A204.1 (cell line): ENCODE measurements around the gene SLC7A5.
"Not testable (repeated sequence)": the region's sequence is repeated elsewhere in the genome, so short reads cannot be mapped to it uniquely, and the experiment has no call there.

Experiments
- FAIRE-seq: peaks from 2 replicates; lab custom pipeline; 2012; peaks lifted over from hg19 to GRCh38; lab: Jason Lieb, UNC

SLC7A5 gene

DNA sequence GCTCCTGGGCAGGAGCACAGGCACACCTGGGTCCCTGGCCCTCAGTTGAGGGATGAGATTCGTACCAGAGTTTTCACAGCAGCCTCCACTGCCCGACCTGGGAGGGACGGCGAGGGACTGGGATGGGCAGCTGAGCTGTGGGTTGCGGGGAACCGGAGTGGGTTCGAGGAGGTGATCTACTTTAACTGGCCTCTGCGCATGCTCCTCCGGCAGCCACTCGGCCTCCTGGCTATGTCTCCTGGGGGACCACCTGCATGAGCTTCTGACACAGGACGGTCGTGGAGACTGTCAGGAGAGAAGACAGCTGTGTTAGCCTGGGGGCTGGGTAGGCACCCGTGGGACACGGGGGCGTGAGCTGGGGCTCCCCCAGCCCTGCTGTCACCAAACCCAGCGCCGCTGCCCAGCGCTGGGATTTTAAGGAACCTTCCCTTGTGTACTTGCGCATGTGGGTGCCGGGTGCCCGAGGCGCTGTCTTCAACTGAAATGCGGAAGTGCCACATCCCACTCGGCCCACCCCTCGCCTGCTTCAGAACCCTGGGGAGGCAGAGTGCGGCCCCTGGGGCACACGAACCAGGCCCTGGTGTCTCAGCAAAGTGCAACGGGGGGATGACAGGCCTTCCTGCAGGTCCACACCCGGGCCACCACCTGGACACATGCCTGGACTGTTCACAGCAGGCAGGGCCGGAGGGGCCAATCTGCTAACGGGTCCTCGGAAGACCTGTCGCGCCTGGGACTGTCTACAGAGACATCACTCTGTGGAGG is 36.4 kb downstream of the SLC7A5 start:
- no peak for FAIRE-seq

DNA sequence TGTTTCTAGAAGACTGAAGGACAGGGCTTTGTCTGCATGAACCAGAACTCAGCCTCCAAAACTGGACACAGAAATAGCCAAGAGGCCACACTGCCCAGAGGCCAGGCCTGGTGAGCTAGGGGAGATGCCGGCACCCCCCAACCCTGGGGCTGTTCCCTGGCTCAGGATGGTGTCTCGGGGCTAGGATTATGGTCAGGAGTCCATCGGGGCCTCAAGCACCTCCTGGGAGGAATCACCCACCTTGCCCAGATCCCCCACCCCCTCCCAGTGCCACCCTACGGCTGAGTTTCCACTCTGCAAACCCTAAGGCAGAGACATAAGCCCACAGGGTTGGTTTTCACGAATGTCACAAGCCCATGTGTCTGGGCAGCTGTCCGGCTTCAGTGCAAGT is 37.2 kb downstream of the SLC7A5 start:
- FAIRE-seq = no peak

DNA sequence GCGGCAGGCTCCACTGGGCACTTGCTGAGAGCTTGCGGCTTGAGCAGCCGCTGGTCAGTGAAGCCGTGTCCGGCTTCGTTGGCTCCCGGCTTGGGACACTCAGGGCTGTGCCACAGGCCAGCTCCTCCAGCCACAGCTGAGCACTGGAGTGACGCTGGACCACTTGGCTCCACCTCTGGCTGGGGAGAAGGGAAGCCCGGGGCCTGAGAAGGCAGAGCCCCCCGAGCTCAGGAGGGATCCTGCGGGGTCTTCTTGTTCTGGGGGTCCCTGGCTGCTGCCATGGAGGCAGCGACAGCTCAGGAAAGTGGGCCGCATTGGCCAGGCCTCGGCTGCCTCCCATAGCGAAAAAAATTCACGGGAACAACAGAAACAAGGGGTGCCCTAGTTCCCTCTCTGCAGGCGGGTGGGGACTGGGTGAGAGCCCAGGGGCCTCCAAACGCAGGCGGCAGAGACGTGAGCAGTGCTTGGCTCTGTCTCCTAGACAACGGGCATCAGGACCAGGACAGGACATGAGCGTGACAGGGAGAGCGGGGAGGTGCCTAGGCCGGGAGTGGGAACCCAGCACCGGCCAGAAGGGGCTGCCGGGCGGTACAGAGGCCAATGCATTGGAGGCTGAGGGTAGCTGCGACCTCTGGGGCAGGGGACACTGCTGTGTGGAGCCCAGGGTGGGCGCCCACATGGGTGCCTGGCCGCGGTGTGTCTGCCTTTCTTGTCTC is 37.7 kb downstream of the SLC7A5 start:
- FAIRE-seq = no peak

DNA sequence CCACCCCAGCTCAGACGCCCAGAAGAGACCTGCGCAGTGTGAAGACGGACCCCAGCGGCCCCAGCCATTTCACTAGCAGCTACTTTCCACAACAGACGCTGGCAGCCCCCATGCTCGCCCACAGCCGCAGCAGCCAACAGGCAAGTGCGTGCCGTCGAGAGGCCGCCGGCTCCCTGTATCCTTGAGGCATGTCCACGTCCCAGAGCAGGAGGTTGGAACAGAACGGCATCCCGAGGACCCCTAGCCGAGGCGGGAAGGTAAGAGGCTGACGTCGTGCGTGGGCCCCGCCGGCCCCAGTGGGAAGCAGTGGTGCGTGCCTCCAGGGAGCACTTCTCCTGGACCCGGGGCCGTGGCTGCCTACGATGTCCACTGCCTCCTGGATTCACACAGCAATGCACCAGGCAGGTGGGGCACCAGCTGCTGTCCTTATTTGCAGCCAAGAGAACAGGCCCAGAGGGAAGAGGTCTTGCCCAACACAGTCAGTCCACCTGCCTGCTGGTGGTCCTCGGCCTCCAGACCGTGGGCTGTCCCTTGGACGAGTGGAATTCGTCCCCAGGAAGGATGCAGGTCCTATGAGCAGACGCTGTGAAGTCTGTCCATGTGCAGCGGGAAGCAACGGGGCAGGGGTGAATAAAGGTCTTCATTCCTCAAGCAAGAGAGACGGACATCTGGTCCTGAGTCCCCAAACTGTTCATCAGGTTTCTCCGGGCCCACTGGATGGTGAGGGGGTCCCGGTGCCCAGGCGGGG is 38.5 kb downstream of the SLC7A5 start:
- FAIRE-seq = no peak

DNA sequence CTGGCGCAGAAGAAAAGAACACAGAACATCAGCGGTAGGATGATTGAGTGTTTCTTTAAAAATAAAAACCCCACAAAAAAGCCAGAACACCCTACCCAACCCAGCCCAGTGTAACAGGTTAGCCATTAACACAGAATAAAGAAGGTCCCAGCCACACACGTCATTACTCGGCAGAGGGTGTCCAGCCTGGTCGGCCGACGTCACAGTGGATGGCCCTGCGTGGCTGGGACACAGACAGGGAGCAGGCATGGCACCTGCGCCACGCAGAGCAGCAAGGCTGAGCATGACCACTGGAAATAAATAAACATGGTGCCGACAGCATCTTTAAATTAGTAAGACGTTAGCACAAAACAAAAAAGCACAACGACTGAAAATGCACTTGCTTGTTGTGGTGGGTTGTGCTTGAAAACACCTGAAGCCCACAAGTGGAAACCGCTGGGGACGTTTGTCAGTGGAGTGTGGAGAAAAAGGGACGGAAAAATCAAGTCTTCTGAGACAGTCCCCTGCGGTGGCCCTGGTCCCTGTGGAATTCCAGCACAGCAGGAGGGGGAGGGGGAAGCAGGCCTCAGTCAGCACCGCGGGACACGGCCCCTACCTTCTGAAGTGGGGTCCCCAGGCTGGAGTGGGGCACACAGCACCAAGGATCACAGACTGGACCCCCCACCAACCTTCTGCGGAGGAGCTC is 39.2 kb downstream of the SLC7A5 start:
- no peak for FAIRE-seq

DNA sequence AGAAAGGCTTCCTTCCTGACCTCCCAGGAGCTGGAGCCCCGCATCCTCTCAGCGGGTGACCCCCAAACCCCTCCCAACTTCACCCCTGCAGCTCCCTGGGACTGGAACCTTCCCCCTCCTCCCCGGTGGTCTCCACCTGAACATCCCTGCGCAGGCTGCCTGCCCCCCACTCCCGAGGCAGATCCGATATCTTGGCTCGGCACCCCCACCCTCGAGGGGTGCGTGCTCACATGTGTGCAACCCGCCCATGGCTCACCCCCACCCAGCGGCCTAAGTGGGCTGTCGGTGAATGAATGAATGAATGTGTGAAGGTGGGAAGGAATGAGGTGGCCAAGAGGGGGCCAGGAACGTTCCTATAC is 39.7 kb downstream of the SLC7A5 start:
- no peak for FAIRE-seq

DNA sequence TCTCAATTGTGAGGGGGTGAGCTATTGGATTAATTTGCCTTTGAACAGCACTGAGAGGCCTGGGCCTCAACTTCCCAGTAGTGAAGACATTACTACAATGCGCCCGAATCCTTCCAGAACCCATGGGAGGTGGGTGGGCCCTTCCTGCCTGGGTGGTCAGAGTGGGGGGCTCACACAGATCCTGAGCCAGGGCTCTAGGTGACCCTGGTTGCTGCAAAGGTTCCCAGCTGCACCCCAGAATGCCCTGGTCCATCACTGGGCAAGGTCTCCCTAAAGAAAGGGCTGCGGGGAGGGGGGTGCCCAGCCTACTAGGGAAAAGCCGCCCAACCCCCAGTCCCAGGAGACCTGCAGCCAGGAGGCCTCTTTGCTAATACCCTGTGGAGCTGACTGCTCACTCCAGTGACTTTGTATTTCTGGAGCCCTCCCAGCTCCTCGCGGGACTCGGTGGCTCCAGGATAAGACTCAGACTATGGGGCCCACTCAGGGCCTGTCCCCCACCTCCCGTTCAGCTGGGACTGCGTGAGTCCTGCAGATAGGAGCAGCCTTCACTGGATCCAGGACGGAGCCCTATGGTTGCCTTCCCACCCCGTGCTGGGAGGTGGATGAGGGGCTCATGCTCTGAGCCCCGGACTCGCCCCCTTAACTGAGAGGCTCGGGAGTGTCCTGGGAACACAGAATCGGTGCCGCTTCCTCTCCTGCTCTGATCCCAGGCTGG is 40.2 kb downstream of the SLC7A5 start:
- FAIRE-seq = no peak

DNA sequence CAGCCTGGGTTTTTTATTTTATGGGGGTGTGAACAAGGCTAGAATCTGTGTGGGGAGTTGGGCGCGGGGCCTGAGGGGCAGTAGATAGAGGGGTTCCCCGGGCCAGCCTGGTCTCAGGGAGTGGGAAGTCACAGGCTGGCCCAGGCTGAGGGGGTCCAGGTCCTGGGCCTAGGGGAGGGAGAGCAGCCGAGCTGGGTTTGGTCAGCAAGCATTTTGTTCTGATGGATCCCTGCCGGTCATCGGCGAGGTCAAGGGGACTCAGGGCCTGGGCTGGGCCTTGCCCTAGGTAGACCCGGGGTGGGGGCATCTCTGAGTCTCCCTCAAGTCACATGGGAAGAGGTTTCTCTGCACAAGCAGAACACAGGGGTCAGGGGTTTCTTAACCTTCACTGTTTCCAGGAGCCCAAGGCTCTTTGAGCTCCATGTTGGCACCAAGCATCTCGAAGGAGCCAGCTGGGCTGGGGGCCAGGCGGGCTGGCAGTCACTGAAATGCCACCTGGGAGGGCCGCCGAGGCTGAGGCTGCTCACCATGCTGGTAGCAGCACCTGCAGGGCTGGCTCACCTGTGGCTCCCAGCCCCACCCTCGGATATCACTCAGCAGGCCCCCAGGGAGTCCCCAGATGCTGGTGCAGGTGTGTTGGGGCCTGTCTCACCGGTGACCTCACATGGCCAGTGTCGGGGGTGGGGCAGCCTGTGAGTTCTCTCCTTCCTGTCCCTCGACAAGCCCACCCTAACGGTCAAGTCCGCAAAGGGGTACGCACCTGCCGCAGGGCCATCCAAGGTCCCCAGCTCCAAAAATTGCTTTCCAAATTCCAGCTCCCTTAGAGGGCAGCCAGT is 41.0 kb downstream of the SLC7A5 start:
- no peak for FAIRE-seq

DNA sequence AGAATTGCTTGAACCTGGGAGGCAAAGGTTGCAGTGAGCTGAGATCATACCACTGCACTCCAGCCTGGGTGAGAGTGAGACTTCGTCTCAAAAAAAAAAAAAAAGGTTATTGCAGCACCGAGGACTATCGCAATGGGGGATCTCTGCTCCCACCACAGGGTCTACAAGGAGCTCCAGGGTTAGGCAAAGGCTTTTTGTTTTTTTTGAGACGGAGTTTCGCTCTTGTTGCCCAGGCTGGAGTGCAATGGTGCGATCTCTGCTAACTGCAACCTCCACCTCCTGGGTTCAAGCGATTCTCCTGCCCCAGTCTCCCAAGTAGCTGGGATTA is 41.8 kb downstream of the SLC7A5 start:
- FAIRE-seq = not testable (repeated sequence)

DNA sequence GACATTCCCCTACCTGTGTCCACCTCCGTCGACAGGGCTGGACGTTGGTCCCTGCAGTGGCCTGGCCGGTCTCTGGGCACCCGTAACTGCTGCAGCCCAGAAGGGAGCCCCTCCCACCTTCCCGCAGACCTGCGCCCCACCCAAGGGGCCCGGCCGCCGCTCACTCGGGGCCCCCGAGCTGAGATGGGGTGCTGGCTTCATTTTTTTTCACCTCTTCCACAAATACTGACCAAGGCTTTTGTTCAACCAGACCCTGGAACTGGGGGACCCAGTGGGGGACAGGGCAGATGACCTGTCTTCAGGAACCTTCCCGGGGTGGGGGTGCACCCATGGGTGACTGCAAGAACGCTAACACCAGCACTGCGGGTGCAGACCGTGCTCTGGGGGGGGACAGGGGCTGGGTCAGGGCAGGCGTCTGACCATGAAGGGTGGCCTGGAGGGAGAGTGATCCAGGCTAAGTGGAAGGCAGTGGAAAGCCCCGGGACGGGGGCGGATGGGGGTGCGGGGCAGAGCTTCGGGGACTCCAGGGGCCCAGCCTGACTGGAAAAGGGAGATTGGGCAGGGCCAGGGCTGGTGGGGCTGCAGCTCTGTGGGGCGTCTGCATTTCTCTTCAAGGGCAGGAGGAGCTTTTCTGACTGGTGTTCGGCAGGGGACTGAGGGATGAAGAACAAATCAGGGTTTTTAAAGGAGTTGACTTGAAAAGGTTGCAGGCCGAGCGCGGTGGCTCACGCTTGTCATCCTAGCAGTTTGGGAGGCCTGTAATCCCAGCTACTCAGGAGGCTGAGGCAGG is 42.3 kb downstream of the SLC7A5 start:
- no peak for FAIRE-seq

DNA sequence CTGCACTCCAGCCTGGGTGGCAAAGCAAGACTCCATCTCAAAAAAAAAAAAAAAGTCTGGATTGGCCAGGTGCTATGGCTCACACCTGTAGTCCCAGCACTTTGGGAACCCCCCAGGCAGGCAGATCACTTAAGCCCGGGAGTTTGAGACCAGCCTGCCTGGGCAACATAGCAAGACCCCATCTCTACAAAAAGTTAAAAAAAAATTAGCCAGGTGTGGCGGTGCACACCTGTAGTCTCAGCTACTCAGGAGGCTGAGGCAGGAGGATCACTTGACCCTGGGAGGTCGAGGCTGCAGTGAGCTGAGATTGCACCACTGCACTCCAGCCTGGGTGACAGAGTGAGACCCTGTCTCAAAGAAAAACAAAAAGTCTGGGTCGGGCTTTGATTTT is 42.9 kb downstream of the SLC7A5 start:
- FAIRE-seq = not testable (repeated sequence)

DNA sequence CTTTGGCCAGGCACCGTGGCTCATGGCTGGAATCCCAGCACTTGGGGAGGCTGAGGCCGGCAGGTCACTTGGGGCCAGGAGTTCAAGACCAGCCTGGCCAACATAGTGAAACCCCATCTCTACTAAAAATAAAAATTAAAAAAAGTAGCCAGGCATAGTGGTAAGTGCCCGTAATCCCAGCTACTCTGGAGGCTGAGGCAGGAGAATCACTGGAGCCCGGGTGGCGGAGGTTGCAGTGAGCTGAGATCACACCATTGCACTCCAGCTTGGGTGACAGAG is 43.5 kb downstream of the SLC7A5 start:
- FAIRE-seq = not testable (repeated sequence)

DNA sequence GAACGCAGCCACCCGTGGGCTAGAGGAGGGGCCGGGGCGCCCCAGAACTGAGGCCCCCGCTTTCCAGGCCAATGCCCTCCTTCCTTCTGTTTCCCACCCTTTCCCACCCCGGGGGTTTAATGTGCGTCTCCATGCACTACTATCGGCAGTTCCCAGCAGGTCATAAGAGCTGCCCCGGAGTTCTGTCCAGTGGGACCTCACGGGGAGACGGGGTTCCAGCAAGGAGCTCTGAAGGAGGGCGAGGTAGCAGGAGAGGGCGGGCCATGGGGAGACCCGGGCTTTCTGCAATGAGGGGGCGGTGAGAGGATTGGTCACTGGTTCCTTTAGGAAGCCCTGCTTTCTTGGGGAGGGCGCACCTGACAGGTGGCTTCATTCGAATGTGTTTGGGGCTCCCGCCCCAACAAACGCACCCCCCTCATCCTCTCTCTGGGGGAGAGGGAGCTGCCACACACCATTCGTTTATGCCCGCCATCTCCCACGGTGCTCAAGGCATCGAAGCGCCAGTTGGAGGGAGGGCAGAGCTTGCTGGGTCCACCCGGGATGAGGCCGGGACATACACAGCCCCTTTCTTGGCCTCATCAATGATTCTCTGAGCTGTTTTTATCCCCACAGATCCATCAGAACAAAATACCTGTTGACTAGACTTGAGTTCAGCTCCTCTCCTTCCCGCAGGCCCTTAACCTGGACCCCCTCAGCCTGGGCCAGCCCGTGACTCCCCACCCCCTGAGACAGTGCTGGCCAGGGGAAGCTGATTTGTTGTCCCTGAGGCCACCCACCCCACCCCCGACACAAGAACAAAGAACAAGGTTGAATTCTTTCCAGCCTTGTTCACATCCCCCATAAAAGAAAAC is 44.1 kb downstream of the SLC7A5 start:
- no peak for FAIRE-seq

DNA sequence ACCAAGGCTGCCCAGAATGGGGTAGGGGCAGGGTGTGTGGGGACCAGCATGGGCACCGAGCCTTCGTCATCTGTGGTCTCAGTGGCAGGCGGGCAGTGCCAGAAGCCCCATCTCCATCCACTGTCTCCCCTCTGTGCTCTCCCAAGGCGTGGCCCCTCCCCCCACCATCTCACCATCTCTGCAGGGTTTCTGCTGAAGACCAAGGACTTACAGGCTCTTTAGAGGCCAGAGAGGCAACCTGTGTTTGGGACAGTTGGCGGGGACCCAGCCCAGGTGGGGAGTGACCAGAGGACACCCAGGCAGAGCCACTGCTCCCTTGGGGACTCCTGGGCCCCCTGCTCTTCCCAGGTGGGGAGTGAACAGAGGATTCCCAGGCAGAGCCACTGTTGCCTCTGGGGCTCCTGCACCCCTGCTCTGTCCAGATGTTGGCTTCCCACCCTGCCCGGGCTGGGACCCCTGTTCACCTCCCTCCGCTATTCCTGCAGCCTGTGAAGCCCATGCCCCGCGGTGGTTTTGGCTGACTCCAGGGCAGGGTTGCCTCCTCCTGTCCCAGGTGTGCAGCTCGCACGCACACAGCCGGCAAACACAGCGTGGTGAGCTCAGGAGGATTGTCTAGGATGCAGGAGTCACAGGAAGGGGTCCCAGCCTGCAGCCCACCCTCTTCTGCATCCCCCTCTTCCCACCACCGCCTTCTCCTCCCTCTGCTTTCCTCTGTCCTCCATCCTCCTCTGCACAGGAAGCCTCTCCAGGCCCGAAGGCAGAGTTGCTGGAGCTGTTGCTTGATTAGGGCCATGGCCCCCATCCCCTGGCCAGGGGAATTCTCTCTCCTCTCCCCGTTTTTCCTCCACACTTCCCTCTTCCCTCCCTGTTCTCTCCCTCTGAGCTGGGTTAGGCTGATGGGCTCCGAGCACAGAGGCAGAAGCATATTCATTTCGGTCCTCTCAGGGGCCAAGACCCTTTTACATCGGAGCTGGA is 45.0 kb downstream of the SLC7A5 start:
- FAIRE-seq = no peak

DNA sequence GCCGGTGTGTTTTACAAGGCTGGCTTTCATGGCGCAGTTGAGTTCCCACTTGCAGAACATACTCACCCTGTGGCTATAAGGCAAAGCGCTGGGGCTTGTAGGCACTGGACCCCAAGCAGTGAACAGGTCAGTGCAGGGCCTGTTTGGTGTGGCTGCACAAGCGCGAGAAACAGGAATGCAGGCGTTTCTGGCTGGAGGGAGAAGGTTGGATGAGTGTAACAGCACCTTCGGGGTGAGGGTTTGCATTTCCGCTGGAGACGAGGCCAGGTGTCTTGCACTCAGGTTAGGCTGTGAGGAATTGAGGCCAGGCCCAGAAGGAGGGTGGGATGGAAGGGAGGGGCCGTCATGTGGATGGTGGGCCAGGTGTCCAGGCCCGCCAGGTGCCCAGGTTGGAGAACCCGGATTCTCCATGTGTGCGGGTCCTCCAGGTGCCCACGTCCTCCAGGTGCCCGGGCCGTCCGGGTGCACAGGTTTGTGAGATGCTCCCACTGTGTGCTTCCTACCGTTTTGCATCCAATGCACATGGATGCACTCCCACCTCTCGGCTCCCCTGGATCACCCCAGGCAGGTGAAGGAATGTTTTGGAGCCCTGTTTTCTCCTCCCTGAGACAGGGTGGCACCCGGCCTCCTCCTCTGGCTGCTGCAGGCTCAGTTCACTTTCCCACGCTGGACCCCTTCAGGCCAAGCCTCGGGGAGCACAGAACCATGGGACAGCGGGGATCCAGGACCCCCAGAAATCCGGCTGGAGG is 46.0 kb downstream of the SLC7A5 start:
- no peak for FAIRE-seq

DNA sequence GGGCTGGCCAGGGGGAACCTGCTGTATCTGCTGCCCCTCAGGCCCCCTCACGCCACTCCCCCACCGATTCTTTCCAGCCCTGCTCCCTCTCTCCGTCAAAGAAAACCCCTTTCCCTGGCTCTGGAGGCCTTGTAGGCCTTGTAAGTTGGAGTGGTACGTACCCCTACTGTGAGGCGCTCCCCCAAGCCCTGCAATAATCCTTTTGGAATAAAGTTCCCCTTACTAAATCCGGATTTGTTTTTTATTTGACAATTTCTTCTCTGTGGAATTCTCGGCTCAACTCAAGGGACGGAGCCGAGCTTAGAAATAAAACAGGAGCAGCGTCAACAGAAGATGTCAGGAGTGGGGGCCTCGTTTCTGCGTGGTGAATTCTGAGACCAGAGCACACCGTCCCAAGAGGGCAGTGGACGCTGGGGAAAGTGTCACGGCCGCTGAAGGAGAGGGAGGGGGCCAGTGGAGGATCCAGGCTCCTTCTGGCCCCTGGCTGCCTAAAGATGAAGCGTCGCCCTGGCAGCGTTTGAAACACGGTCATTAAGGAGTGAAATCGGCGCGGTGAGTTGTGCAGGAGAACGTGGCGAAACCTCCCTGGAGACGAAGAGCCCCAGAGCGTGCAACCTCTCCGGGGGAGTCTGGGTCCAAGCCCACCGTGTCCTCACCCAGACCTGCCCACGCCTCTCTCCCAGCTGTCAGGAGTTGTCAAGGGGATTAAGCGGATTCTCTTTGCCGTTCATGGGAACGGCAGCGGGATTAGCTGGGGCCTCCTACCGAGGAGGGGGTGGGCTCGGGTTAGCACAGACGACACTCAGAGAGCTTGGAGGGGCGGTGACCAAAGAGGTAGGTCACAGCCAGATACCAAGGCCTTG is 47.0 kb downstream of the SLC7A5 start:
- no peak for FAIRE-seq
